DND-41 (cell line): ENCODE data around the gene HEYL.

Experiments used
- EZH2 ChIP-seq: IDR thresholded peaks from 3 replicates; pipeline ENCODE4 v1.6.1; 2012; ENCODE audit warnings: borderline replicate concordance, low read depth, mild to moderate bottlenecking, moderate library complexity, low read length, inconsistent platforms; ENCODE audit not compliant: severe bottlenecking
- TF ChIP-seq, protein P1 (sequence below): IDR thresholded peaks from 2 replicates; pipeline ENCODE4 v1.5.1; 2012; ENCODE audit warnings: borderline replicate concordance, low read length, moderate library complexity, mild to moderate bottlenecking; ENCODE audit not compliant: poor library complexity, severe bottlenecking; ENCODE audit errors: extremely low read depth

DNA sequence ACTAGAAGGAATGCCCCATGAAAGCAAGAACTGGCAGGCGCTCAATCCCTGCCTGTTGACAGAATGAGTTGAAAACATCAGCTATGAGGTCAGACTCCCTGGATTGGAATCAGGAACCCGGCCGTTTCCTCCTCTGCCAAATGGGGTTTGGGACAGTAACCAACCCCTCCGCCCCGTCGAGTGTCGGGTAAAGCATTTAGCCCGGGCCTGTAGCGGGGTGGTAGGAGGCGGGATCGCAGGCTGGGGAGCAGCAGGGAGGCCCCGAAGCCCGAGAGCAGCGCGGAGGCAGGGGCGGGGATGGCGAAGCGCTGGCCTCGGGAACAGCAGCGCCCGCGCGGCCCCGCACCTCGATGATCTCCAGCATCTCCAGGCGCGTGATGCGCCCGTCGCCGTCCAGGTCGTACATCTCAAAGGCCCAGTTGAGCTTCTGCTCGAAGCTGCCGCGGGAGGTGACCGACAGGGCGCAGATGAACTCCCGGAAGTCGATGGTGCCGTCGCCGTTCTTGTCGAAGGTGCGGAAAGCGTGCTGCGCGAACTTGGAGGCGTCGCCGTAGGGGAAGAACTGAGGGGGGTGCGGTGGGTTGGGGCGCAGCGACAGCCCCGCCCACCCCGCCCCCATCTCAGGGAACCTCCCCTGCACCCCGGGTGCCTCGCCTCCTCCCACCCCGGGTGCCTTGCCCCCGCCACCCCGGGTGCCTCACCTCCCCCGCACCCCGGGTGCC, 44.3 kb upstream of the HEYL start:
- TF ChIP-seq, protein P1, sequence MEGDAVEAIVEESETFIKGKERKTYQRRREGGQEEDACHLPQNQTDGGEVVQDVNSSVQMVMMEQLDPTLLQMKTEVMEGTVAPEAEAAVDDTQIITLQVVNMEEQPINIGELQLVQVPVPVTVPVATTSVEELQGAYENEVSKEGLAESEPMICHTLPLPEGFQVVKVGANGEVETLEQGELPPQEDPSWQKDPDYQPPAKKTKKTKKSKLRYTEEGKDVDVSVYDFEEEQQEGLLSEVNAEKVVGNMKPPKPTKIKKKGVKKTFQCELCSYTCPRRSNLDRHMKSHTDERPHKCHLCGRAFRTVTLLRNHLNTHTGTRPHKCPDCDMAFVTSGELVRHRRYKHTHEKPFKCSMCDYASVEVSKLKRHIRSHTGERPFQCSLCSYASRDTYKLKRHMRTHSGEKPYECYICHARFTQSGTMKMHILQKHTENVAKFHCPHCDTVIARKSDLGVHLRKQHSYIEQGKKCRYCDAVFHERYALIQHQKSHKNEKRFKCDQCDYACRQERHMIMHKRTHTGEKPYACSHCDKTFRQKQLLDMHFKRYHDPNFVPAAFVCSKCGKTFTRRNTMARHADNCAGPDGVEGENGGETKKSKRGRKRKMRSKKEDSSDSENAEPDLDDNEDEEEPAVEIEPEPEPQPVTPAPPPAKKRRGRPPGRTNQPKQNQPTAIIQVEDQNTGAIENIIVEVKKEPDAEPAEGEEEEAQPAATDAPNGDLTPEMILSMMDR: no peak
- TF ChIP-seq EZH2: no peak
